Superior temporal gyrus (tissue), 1 donor: ENCODE data around the gene RSPO4.

Experiments used
- DNase-seq: peaks from one replicate; pipeline ENCODE4 v3.0.0-alpha.2; 2016; ENCODE audit errors: extremely low spot score

The RSPO4 gene

GRCh38 chr20:910132-910869 is 91.8 kb downstream of the RSPO4 start:
- no peak for DNase-seq

GRCh38 chr20:909641-910040 is 92.5 kb downstream of the RSPO4 start:
- no peak for DNase-seq
